Uterus (tissue), 4 donors: Measurements from ENCODE around the gene COL23A1. TPM values are rescaled to one million over a fixed set of nuclear protein-coding genes. Genes with fewer than 3 reads are reported as not detected.

ENCODE experiments used
- DNase-seq, 2 donors: peaks; one replicate each; pipeline ENCODE4 v3.0.0-alpha.2; 2019 to 2020
- H3K27ac ChIP-seq, 2 donors: fragments of 200-600 bp; sonication (generic); 1 replicate in 1 of 2; 2 replicates in 1 of 2; pipeline ENCODE4 v1.5.1; 2016 to 2018
- H3K27me3 ChIP-seq, 2 donors: fragments of 200-600 bp; sonication (generic); one replicate each; pipeline ENCODE4 v1.5.1; 2018 to 2019; ENCODE audit warnings: control low read depth in 1 of 2
- H3K36me3 ChIP-seq, 2 donors: fragments of 200-600 bp; sonication (generic); one replicate each; pipeline ENCODE4 v1.5.1; 2019; ENCODE audit warnings: control low read depth in 1 of 2
- H3K4me1 ChIP-seq, 2 donors: fragments of 200-600 bp; sonication (generic); one replicate each; pipeline ENCODE4 v1.5.1; 2018 to 2019; ENCODE audit warnings: control low read depth in 1 of 2
- H3K4me3 ChIP-seq, 2 donors: fragments of 200-600 bp; sonication (generic); 1 replicate in 1 of 2; 2 replicates in 1 of 2; pipeline ENCODE4 v1.5.1; 2018 to 2019; ENCODE audit warnings: mild to moderate bottlenecking in 1 of 2
- H3K9me3 ChIP-seq, 2 donors: fragments of 200-600 bp; sonication (generic); one replicate each; pipeline ENCODE4 v1.5.1; 2019; ENCODE audit warnings: control low read depth in 1 of 2
- CTCF ChIP-seq, 4 experiments: fragments of 200-600 bp in 2 of 4; fragments of 450-650 bp in 2 of 4; sonication (generic) in 2 of 4; IDR thresholded peaks; one replicate each; pipeline ENCODE4 v1.5.1; 2016 to 2019; ENCODE audit warnings: antibody characterized with exemption in 4 of 4, mild to moderate bottlenecking in 2 of 4, moderate library complexity in 1 of 4
- POLR2A ChIP-seq, 2 donors: fragments of 450-650 bp; IDR thresholded peaks; one replicate each; pipeline ENCODE4 v1.6.1; 2016; ENCODE audit warnings: antibody characterized with exemption in 2 of 2, mild to moderate bottlenecking in 1 of 2, moderate library complexity in 1 of 2
- intact Hi-C: fragments of 100-400 bp; cut with DNase I; formaldehyde crosslinking; loops from one replicate; pipeline ENCODE4 v1.15.1; 2023; ENCODE audit warnings: low total_unique reads
- total RNA-seq, 4 donors: library from RNA; depleted of rRNA in 3 of 4; stranded (reverse); fragments of >200 nt in 3 of 4; gene quantifications; one replicate each; pipeline versions ENCODE4 v1.1.0 to v1.2.4, GENCODE V29; 2014 to 2023
- donor health status: DM: yes; HTN: yes; CAD: no.

COL23A1 gene
- total RNA-seq, 4 donors from 2014 or later: 0.85 to 7.6 (median 2.0) TPM; not detected in 1

- no peaks in the 10 kb centered on the region for H3K36me3 ChIP-seq
- no peaks in the 10 kb centered on the region for H3K27me3 ChIP-seq
- no peak overlapping the region for H3K27ac ChIP-seq
- TF ChIP-seq CTCF (IDR thresholded peaks at IDR 0.05) (no peak), POLR2A (IDR thresholded peaks at IDR 0.05) (no peak)
- no peaks in the 10 kb centered on the region for H3K4me1 ChIP-seq
- no peaks in the 10 kb centered on the region for H3K9me3 ChIP-seq
- no peak overlapping the region for H3K4me3 ChIP-seq
- intact Hi-C loops: no loop called here
- no peak for DNase-seq
These were observed 57.5 kb downstream of the COL23A1 start for GRCh38 chr5:178532666-178533065.

GRCh38 chr5:178532236-178532635 is 58.0 kb downstream of the COL23A1 start:
- DNase-seq: no peak
- H3K4me1 ChIP-seq: no peaks in the 10 kb centered on the region
- TF ChIP-seq POLR2A (IDR thresholded peaks at IDR 0.05) (no peak), CTCF (IDR thresholded peaks at IDR 0.05) (no peak)
- no peak overlapping the region for H3K4me3 ChIP-seq
- intact Hi-C loops: no loop called here
- no peaks in the 10 kb centered on the region for H3K9me3 ChIP-seq
- H3K36me3 ChIP-seq: no peaks in the 10 kb centered on the region
- no peaks in the 10 kb centered on the region for H3K27me3 ChIP-seq
- H3K27ac ChIP-seq: no peak overlapping the region

DNA sequence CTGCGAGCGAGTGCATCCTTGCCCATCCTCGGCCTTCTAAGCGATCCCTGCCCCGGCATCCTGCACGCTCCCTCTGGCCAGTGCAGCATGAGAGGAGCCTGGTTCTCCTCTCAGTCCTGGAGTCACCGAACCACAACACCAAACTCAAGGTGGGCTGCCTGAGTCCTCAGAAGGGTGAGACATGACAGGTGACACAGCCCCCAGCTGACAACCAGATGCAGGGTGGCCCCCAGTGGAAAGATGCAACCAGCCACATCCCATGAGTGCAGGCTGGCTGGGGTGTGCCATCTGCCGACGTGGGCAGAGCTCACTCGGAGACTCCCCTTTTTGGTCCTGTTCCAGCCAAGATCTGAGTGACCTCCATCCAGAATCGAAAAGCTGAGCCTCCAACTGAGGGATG is 58.4 kb downstream of the COL23A1 start:
- H3K27me3 ChIP-seq: no peaks in the 10 kb centered on the region
- no peak for TF ChIP-seq CTCF (IDR thresholded peaks at IDR 0.05)
- no peak for TF ChIP-seq POLR2A (IDR thresholded peaks at IDR 0.05)
- H3K36me3 ChIP-seq: no peaks in the 10 kb centered on the region
- no peaks in the 10 kb centered on the region for H3K4me1 ChIP-seq
- H3K27ac ChIP-seq: no peak overlapping the region
- no peak for DNase-seq
- no peak overlapping the region for H3K4me3 ChIP-seq
- no peaks in the 10 kb centered on the region for H3K9me3 ChIP-seq
- intact Hi-C loops: no loop called here

- H3K27me3 ChIP-seq: no peaks in the 10 kb centered on the region
- no peaks in the 10 kb centered on the region for H3K36me3 ChIP-seq
- no peak overlapping the region for H3K27ac ChIP-seq
- TF ChIP-seq CTCF (IDR thresholded peaks at IDR 0.05): no peak
- TF ChIP-seq POLR2A (IDR thresholded peaks at IDR 0.05): no peak
- no peaks in the 10 kb centered on the region for H3K4me1 ChIP-seq
- no peaks in the 10 kb centered on the region for H3K9me3 ChIP-seq
- H3K4me3 ChIP-seq: no peak overlapping the region
- DNase-seq: no peak
- intact Hi-C loops: no loop called here
These were observed 59.7 kb downstream of the COL23A1 start for GRCh38 chr5:178530526-178530925.

DNA sequence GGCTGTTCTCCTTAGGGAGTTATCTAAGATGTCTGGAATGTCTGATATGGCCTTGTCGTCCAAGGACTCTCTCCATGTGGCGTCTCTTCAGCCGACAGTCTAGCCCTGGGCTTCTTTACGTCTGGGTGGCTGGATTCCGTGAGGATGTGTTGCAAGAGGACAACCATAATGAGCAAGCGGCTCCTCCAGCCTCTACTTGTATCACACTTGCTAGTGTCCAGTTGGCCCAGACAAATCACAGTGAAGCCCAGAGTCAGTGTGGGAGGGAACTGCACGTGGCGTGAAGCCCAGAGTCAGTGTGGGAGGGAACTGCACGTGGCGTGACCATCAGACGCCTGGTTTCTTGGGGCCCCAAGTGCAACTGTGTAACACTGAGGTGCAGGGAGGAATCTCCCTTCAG is 61.1 kb downstream of the COL23A1 start:
- no peaks in the 10 kb centered on the region for H3K36me3 ChIP-seq
- H3K27me3 ChIP-seq: no peaks in the 10 kb centered on the region
- H3K4me3 ChIP-seq: no peak overlapping the region
- intact Hi-C loops: no loop called here
- H3K4me1 ChIP-seq: no peaks in the 10 kb centered on the region
- TF ChIP-seq CTCF (IDR thresholded peaks at IDR 0.05): no peak
- no peak for TF ChIP-seq POLR2A (IDR thresholded peaks at IDR 0.05)
- no peak overlapping the region for H3K27ac ChIP-seq
- H3K9me3 ChIP-seq: no peaks in the 10 kb centered on the region
- no peak for DNase-seq
